ENCODE results near the gene MB. TPM values are rescaled to one million over a fixed set of nuclear protein-coding genes. Genes with fewer than 3 reads are reported as not detected.
"Not testable (repeated sequence)": the region's sequence is repeated elsewhere in the genome, so short reads cannot be mapped to it uniquely, and the experiment has no call there.

Gene MB
- 100 to 1,000 TPM; 190 to 359 (median 242) TPM for polyA plus RNA-seq (ENCODE audit: insufficient read length in 10 of 10)
- long read RNA-seq, donor 1, transcript MB-205 (4 exons, 582 nt) = major isoform, 138 of 343 reads
- long read RNA-seq, donor 1, transcript MB-202 (3 exons, 1,197 nt) = minor isoform, 84 of 343 reads
- long read RNA-seq, donor 1, transcript MB-203 (4 exons, 1,153 nt) = minor isoform, 11 of 343 reads
- long read RNA-seq, donor 1, partial matches to known transcripts = 41 of 343 reads
- long read RNA-seq, donor 1, other reads (novel, unspliced or antisense) = 67 of 343 reads
- long read RNA-seq, donor 2, transcript MB-203 (4 exons, 1,153 nt) = minor isoform, 8 of 279 reads
- long read RNA-seq, donor 2, transcript MB-202 (3 exons, 1,197 nt) = minor isoform, 54 of 279 reads
- long read RNA-seq, donor 2, transcript MB-205 (4 exons, 582 nt) = major isoform, 109 of 279 reads
- long read RNA-seq, donor 2, partial matches to known transcripts = 37 of 279 reads
- long read RNA-seq, donor 2, other reads (novel, unspliced or antisense) = 68 of 279 reads
- long read RNA-seq, donor 3 = 0 reads
- long read RNA-seq, donor 4, transcript MB-202 (3 exons, 1,197 nt) = minor isoform, 76 of 246 reads
- long read RNA-seq, donor 4, transcript MB-205 (4 exons, 582 nt) = major isoform, 109 of 246 reads
- long read RNA-seq, donor 4, transcript MB-203 (4 exons, 1,153 nt) = minor isoform, 5 of 246 reads
- long read RNA-seq, donor 4, partial matches to known transcripts = 29 of 246 reads
- long read RNA-seq, donor 4, other reads (novel, unspliced or antisense) = 27 of 246 reads
- long read RNA-seq, donor 5, transcript MB-205 (4 exons, 582 nt) = major isoform, 158 of 365 reads
- long read RNA-seq, donor 5, transcript MB-202 (3 exons, 1,197 nt) = minor isoform, 49 of 365 reads
- long read RNA-seq, donor 5, transcript MB-203 (4 exons, 1,153 nt) = minor isoform, 16 of 365 reads
- long read RNA-seq, donor 5, partial matches to known transcripts = 44 of 365 reads
- long read RNA-seq, donor 5, other reads (novel, unspliced or antisense) = 98 of 365 reads
- long read RNA-seq, donor 6, transcript MB-202 (3 exons, 1,197 nt) = minor isoform, 101 of 327 reads
- long read RNA-seq, donor 6, transcript MB-205 (4 exons, 582 nt) = major isoform, 126 of 327 reads
- long read RNA-seq, donor 6, transcript MB-203 (4 exons, 1,153 nt) = minor isoform, 11 of 327 reads
- long read RNA-seq, donor 6, partial matches to known transcripts = 33 of 327 reads
- long read RNA-seq, donor 6, other reads (novel, unspliced or antisense) = 56 of 327 reads
- long read RNA-seq, donor 7, transcript MB-205 (4 exons, 582 nt) = major isoform, 104 of 243 reads
- long read RNA-seq, donor 7, transcript MB-203 (4 exons, 1,153 nt) = minor isoform, 8 of 243 reads
- long read RNA-seq, donor 7, transcript MB-202 (3 exons, 1,197 nt) = minor isoform, 72 of 243 reads
- long read RNA-seq, donor 7, partial matches to known transcripts = 22 of 243 reads
- long read RNA-seq, donor 7, other reads (novel, unspliced or antisense) = 37 of 243 reads
- long read RNA-seq, donor 8, transcript MB-205 (4 exons, 582 nt) = major isoform, 58 of 121 reads
- long read RNA-seq, donor 8, transcript MB-202 (3 exons, 1,197 nt) = minor isoform, 33 of 121 reads
- long read RNA-seq, donor 8, partial matches to known transcripts = 15 of 121 reads
- long read RNA-seq, donor 8, other reads (novel, unspliced or antisense) = 13 of 121 reads
- long read RNA-seq, donor 9, transcript MB-205 (4 exons, 582 nt) = major isoform, 19 of 35 reads
- long read RNA-seq, donor 9, transcript MB-202 (3 exons, 1,197 nt) = minor isoform, 7 of 35 reads
- long read RNA-seq, donor 9, partial matches to known transcripts = 0 of 35 reads
- long read RNA-seq, donor 9, other reads (novel, unspliced or antisense) = 9 of 35 reads

- no peak for DNase-seq
Measured at GRCh38 chr22:35617137-35617755, at the start of gene MB. TSS of gene MB (minus strand) at chr22:35617329. CDS start at chr22:35617257, 72 bp downstream.

GRCh38 chr22:35666699-35667098 lies 49.6 kb upstream of the MB start:
- DNase-seq = not testable (repeated sequence)

GRCh38 chr22:35664955-35665587 lies 47.9 kb upstream of the MB start:
- DNase-seq = no peak

GRCh38 chr22:35663371-35663770 lies 46.2 kb upstream of the MB start:
- DNase-seq = no peak

GRCh38 chr22:35662914-35663313 lies 45.8 kb upstream of the MB start:
- DNase-seq = no peak

- no peak for DNase-seq
Measured at GRCh38 chr22:35661464-35661863, 44.3 kb upstream of the MB start.

GRCh38 chr22:35660291-35661127 lies 43.4 kb upstream of the MB start:
- DNase-seq = no peak

GRCh38 chr22:35657571-35658312 lies 40.6 kb upstream of the MB start:
- no peak for DNase-seq

GRCh38 chr22:35656284-35656752 lies 39.2 kb upstream of the MB start:
- no peak for DNase-seq

GRCh38 chr22:35653824-35654223 lies 36.7 kb upstream of the MB start:
- DNase-seq = no peak

- no peak for DNase-seq
Measured at GRCh38 chr22:35651085-35651484, 34.0 kb upstream of the MB start.

- no peak for DNase-seq
Measured at GRCh38 chr22:35649636-35650250, 32.6 kb upstream of the MB start.

GRCh38 chr22:35649026-35649553 lies 32.0 kb upstream of the MB start:
- no peak for DNase-seq

GRCh38 chr22:35648066-35649025 lies 31.2 kb upstream of the MB start, which contains the start of gene APOL6:
TSS of gene APOL6 (plus strand) at chr22:35648446. CDS start at chr22:35656426, 7,980 bp downstream.
- DNase-seq = peak in 2 of 3 donors; percentile 74 to 84

- no peak for DNase-seq
Measured at GRCh38 chr22:35645646-35646045, 28.5 kb upstream of the MB start.

GRCh38 chr22:35643991-35644390 lies 26.9 kb upstream of the MB start:
- DNase-seq = no peak

All from muscle of back (tissue), 13 donors.